ENCODE measurements around the gene OAS1.

- TF ChIP-seq CTCF (IDR thresholded peaks at IDR 0.05; ENCODE audit: low read depth, low read length) (no peak), EZH2phosphoT487 (IDR thresholded peaks at IDR 0.05; ENCODE audit: low read depth) (no peak)
These were observed 37.7 kb upstream of the OAS1 start for GRCh38 chr12:112869091-112869490.

Measured in OCI-LY3 (cell line).